ENCODE data around the gene AS3MT. TPM values are rescaled to one million over a fixed set of nuclear protein-coding genes. Genes with fewer than 3 reads are reported as not detected.

Gene AS3MT
- total and polyA plus RNA-seq, 9 donors: 1.5 to 32.8 (median 5.3) TPM

DNA sequence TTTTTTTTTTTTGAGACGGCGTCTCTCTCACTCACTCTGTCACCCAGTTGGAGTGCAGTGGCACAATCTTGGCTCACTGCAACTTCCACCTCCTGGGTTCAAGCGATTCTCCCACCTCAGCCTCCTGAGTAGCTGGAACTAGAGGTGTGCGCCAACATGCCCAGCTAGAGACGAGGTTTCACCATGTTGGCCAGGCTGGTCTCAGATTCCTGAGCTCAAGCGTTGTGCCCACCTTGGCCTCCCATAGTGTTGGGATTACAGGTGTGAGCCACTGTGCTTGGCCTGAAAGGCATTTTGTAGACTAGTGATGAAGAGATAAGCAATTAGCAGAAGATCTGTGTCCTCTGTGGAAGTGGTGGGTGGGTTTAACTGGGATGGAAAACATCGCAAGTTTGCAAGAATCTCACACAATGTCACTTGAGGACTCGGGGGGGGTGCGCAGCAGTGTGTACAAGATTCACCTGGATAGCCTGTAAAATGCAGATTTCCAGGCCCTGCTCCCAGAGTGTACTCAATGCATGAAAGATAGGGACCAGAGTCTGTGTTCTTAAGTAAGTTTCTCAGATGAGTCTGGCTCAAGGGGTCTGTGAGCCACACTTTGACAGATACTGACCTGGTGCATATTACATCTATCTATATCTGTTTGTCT is 43.0 kb upstream of the AS3MT start:
- H3K4me3 ChIP-seq: no peak overlapping the region
- no peaks in the 10 kb centered on the region for H3K27me3 ChIP-seq
- no peak for DNase-seq
- no peaks in the 10 kb centered on the region for H3K4me1 ChIP-seq (ENCODE audit: insufficient read depth)
- WGBS, 3 donors: 91 to 94% (median 91%) methylated on average over 9 of the region's 9 CpGs
- TF ChIP-seq POLR2A (IDR thresholded peaks at IDR 0.05): no peak
- TF ChIP-seq, protein P1, sequence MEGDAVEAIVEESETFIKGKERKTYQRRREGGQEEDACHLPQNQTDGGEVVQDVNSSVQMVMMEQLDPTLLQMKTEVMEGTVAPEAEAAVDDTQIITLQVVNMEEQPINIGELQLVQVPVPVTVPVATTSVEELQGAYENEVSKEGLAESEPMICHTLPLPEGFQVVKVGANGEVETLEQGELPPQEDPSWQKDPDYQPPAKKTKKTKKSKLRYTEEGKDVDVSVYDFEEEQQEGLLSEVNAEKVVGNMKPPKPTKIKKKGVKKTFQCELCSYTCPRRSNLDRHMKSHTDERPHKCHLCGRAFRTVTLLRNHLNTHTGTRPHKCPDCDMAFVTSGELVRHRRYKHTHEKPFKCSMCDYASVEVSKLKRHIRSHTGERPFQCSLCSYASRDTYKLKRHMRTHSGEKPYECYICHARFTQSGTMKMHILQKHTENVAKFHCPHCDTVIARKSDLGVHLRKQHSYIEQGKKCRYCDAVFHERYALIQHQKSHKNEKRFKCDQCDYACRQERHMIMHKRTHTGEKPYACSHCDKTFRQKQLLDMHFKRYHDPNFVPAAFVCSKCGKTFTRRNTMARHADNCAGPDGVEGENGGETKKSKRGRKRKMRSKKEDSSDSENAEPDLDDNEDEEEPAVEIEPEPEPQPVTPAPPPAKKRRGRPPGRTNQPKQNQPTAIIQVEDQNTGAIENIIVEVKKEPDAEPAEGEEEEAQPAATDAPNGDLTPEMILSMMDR (IDR thresholded peaks at IDR 0.05): no peak
- no peak for TF ChIP-seq EP300 (IDR thresholded peaks at IDR 0.05)
- no peaks in the 10 kb centered on the region for H3K36me3 ChIP-seq
- H3K27ac ChIP-seq: no peak overlapping the region
- intact Hi-C loops (cut with DNase I): loop anchor here in 1 of 4 donors (10.0 kb wide), 1 partner anchor 91 kb away; no protein-coding TSS in a partner anchor
- no peaks in the 10 kb centered on the region for H3K9me3 ChIP-seq

DNA sequence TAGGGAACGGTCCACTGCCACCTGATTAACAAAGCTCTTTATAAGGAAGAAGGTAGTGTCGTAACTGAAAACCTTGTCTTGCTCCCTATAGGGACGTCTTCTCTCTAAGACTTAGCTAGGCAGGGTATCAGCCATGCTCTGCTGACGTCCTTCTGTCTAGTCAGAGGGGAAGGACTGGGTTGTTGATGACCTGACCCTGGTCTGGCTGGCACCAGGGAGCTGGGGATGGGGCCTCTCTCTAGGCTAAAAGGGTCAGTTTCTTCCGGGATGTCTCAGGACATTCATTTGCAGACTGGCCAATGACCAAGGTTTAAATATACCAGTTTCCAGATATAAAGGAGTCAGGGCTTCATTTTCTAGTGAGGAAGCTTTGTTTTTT is 41.7 kb upstream of the AS3MT start:
- DNase-seq: no peak
- WGBS, 3 donors: 84 to 89% (median 86%) methylated on average over 5 of the region's 5 CpGs
- H3K27ac ChIP-seq: no peak overlapping the region
- intact Hi-C loops (cut with DNase I): loop anchor here in 1 of 4 donors (10.0 kb wide), 1 partner anchor 93 kb away; no protein-coding TSS in a partner anchor
- TF ChIP-seq POLR2A (IDR thresholded peaks at IDR 0.05) (no peak), EP300 (IDR thresholded peaks at IDR 0.05) (no peak)
- TF ChIP-seq, protein P1 (IDR thresholded peaks at IDR 0.05): no peak
- no peaks in the 10 kb centered on the region for H3K36me3 ChIP-seq
- H3K9me3 ChIP-seq: no peaks in the 10 kb centered on the region
- H3K27me3 ChIP-seq: no peaks in the 10 kb centered on the region
- no peaks in the 10 kb centered on the region for H3K4me1 ChIP-seq (ENCODE audit: insufficient read depth)
- H3K4me3 ChIP-seq: no peak overlapping the region

DNA sequence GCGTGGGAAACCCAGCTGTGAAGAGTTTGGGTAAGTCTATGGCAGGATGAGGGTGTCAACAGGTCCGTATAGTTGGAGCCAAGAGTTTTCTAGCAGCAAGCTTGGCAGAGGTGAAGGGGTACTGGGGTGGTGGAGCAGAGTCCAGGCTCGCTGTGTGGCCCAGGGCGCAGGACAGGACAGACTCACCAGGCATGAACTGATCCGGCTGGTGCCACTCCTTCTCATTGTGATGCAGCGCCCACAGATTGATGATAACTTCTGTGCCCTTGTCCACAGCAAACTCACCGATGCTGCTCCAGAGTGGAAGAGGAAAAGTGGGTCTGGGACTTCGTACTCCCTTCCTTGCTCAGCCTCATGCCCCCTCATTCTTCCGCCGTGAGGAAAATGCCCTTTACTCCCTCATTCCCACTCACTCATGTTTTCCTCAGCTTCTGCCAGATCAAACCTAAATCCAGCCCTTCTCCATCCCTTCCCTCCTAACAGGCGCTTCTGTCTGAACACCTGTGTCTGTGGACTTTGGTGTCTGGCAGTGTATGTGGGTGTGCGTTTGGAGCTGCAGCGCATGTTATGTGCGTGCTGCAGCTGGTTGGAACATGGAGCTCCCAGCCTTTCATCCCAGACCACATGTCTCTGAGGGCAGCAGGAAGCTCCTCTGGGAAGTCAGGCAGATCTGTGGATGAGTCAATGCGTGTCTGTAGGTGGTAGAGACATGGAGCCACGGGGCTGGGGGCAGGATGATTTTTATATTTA is 37.8 kb upstream of the AS3MT start:
- intact Hi-C loops (cut with DNase I): loop anchor here (5.0 to 10.0 kb wide), 6 partner anchors 66 to 413 kb away; partner anchors contain the start of gene RPEL1 (in 1 of the 4)
- no peaks in the 10 kb centered on the region for H3K4me1 ChIP-seq (ENCODE audit: insufficient read depth)
- WGBS, 3 donors: 59 to 63% (median 59%) methylated on average over 16 of the region's 16 CpGs
- H3K9me3 ChIP-seq: no peaks in the 10 kb centered on the region
- TF ChIP-seq POLR2A (IDR thresholded peaks at IDR 0.05) (no peak), EP300 (IDR thresholded peaks at IDR 0.05) (no peak)
- TF ChIP-seq, protein P1 (IDR thresholded peaks at IDR 0.05): no peak
- DNase-seq: peak in 1 of 5 donors; percentile 15
- no peaks in the 10 kb centered on the region for H3K36me3 ChIP-seq
- H3K27me3 ChIP-seq: no peaks in the 10 kb centered on the region
- no peak overlapping the region for H3K27ac ChIP-seq
- H3K4me3 ChIP-seq: no peak overlapping the region

DNA sequence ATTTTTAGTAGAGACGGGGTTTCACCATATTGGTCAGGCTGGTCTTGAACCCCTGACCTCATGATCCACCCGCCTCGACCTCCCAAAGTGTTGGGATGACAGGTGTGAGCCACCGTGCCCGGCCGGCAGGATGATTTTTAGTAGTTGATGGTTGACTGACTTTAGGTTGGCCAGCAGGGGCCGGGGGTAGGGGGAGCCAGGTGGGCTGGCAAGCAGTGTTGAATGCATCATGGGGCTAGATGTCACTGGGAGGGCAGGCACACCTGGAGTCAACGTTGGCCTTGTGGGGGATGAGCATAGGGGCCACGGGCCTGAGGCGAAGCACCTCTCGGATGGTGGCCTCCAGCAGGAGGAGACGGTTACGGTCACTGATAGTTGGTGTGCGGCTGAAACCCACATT is 37.0 kb upstream of the AS3MT start:
- H3K27ac ChIP-seq: no peak overlapping the region
- no peak overlapping the region for H3K4me3 ChIP-seq
- no peaks in the 10 kb centered on the region for H3K9me3 ChIP-seq
- TF ChIP-seq POLR2A (IDR thresholded peaks at IDR 0.05) (no peak), EP300 (IDR thresholded peaks at IDR 0.05) (no peak)
- TF ChIP-seq, protein P1 (IDR thresholded peaks at IDR 0.05): no peak
- H3K27me3 ChIP-seq: no peaks in the 10 kb centered on the region
- H3K4me1 ChIP-seq (ENCODE audit: insufficient read depth): no peaks in the 10 kb centered on the region
- peak in 1 of 5 donors; percentile 24 for DNase-seq
- intact Hi-C loops (cut with DNase I): loop anchor here (5.0 to 10.0 kb wide), 6 partner anchors 65 to 413 kb away; partner anchors contain the start of gene RPEL1 (in 1 of the 4)
- H3K36me3 ChIP-seq: no peaks in the 10 kb centered on the region
- WGBS, 3 donors: 86 to 91% (median 90%) methylated on average over 14 of the region's 14 CpGs

Data from ovary (tissue), 9 donors.